SU-DHL-6 (cell line): ENCODE measurements around the gene PACC1.

Experiments used
- H2AFZ ChIP-seq: fragments of 200-600 bp; sonication (generic); 2 replicates; pipeline ENCODE4 v1.6.1; 2014; ENCODE audit warnings: low read depth, mild to moderate bottlenecking, moderate library complexity, mixed read lengths, antibody characterized with exemption, low read length; ENCODE audit not compliant: severe bottlenecking
- H3F3A ChIP-seq: fragments of 200-600 bp; shearing (Covaris generic); 2 replicates; pipeline ENCODE4 v1.6.0; 2016; ENCODE audit warnings: antibody characterized with exemption, mild to moderate bottlenecking; ENCODE audit not compliant: insufficient read depth
- H3K27ac ChIP-seq: fragments of 200-600 bp; sonication (generic); 2 replicates; pipeline ENCODE4 v1.5.1; 2016; ENCODE audit warnings: low read depth, mild to moderate bottlenecking, low read length, moderate library complexity, mixed read lengths
- H3K27me3 ChIP-seq: fragments of 200-600 bp; sonication (generic), shearing (Covaris generic); 2 replicates; pipeline ENCODE4 v1.6.0; 2014; ENCODE audit warnings: mild to moderate bottlenecking, low read length
- H3K36me3 ChIP-seq: fragments of 200-600 bp; sonication (generic); 2 replicates; pipeline ENCODE4 v1.6.1; 2014; ENCODE audit warnings: mild to moderate bottlenecking, low read length, mixed read lengths
- H3K4me2 ChIP-seq: fragments of 300-600, 200-600 bp; shearing (Covaris generic), sonication (generic); 2 replicates; pipeline ENCODE4 v1.6.0; 2014; ENCODE audit warnings: low read length, low read depth, mild to moderate bottlenecking; ENCODE audit not compliant: poor library complexity, severe bottlenecking
- H3K4me3 ChIP-seq: fragments of 200-600 bp; sonication (generic); 2 replicates; pipeline ENCODE4 v1.5.1; 2014; ENCODE audit warnings: antibody characterized with exemption, low read length, mild to moderate bottlenecking, mixed read lengths; ENCODE audit not compliant: insufficient read depth, poor library complexity, severe bottlenecking
- H3K79me2 ChIP-seq: fragments of 200-600 bp; sonication (generic); 2 replicates; pipeline ENCODE4 v1.6.1; 2014; ENCODE audit warnings: mild to moderate bottlenecking, low read length, moderate library complexity; ENCODE audit not compliant: insufficient read depth
- H3K9ac ChIP-seq: fragments of 200-600 bp; sonication (generic); 2 replicates; pipeline ENCODE4 v1.7.0; 2014; ENCODE audit warnings: mild to moderate bottlenecking, low read length
- H3K9me2 ChIP-seq: fragments of 200-600 bp; sonication (generic); replicated peaks from 2 replicates; pipeline ENCODE4 v1.6.1; 2014; ENCODE audit warnings: low read length; ENCODE audit not compliant: insufficient read depth
- H3K9me3 ChIP-seq: fragments of 200-600 bp; sonication (generic); 2 replicates; pipeline ENCODE4 v1.6.1; 2014; ENCODE audit warnings: low read length, mixed read lengths; ENCODE audit not compliant: insufficient read depth
- H4K20me1 ChIP-seq: fragments of 200-600 bp; sonication (generic); 2 replicates; pipeline ENCODE4 v1.6.1; 2014; ENCODE audit warnings: low read depth, mild to moderate bottlenecking, antibody characterized with exemption, low read length, moderate library complexity, mixed read lengths
- CTCF ChIP-seq: fragments of 200-600 bp; sonication (generic); IDR thresholded peaks from one replicate; pipeline ENCODE4 v1.5.1; 2017; ENCODE audit warnings: antibody characterized with exemption, mild to moderate bottlenecking, low read length, moderate library complexity; ENCODE audit not compliant: insufficient read depth, poor library complexity, severe bottlenecking
- EZH2phosphoT487 ChIP-seq: fragments of 200-600 bp; sonication (generic), shearing (Covaris generic); conservative IDR thresholded peaks from 2 replicates; pipeline ENCODE4 v1.6.1; 2018; ENCODE audit warnings: mild to moderate bottlenecking, antibody characterized with exemption, low read length, moderate library complexity, mixed read lengths

PACC1 gene

GRCh38 chr1:212460376-212460775 is 45.7 kb upstream of the PACC1 start:
- H3K4me3 ChIP-seq: no peak overlapping the region
- no peaks in the 10 kb centered on the region for H3K36me3 ChIP-seq
- no peaks in the 10 kb centered on the region for H3K9me3 ChIP-seq
- H2AFZ ChIP-seq: no peak overlapping the region
- TF ChIP-seq EZH2phosphoT487: no peak
- TF ChIP-seq CTCF: no peak
- no peaks in the 10 kb centered on the region for H4K20me1 ChIP-seq
- H3K27ac ChIP-seq: no peak overlapping the region
- H3K9ac ChIP-seq: no peak overlapping the region
- no peaks in the 10 kb centered on the region for H3K27me3 ChIP-seq
- no peak overlapping the region for H3K4me2 ChIP-seq
- no peaks in the 10 kb centered on the region for H3K79me2 ChIP-seq
- no peaks in the 10 kb centered on the region for H3F3A ChIP-seq
- no peaks in the 10 kb centered on the region for H3K9me2 ChIP-seq

GRCh38 chr1:212459656-212460055 is 45.0 kb upstream of the PACC1 start:
- no peaks in the 10 kb centered on the region for H3K36me3 ChIP-seq
- H3K9me2 ChIP-seq: no peaks in the 10 kb centered on the region
- TF ChIP-seq CTCF (no peak), EZH2phosphoT487 (no peak)
- no peak overlapping the region for H3K27ac ChIP-seq
- H3K9ac ChIP-seq: no peak overlapping the region
- H4K20me1 ChIP-seq: no peaks in the 10 kb centered on the region
- no peaks in the 10 kb centered on the region for H3K27me3 ChIP-seq
- no peak overlapping the region for H3K4me2 ChIP-seq
- H2AFZ ChIP-seq: no peak overlapping the region
- no peak overlapping the region for H3K4me3 ChIP-seq
- no peaks in the 10 kb centered on the region for H3F3A ChIP-seq
- no peaks in the 10 kb centered on the region for H3K9me3 ChIP-seq
- H3K79me2 ChIP-seq: no peaks in the 10 kb centered on the region

- Histone ChIP-seq H4K20me1 (no peaks in the 10 kb centered on the region), H3K27ac (no peak overlapping the region), H3K4me2 (no peak overlapping the region), H3K9me2 (no peaks in the 10 kb centered on the region), H3F3A (no peaks in the 10 kb centered on the region), H2AFZ (no peak overlapping the region), H3K4me3 (no peak overlapping the region), H3K9ac (no peak overlapping the region), H3K27me3 (no peaks in the 10 kb centered on the region), H3K79me2 (no peaks in the 10 kb centered on the region), H3K36me3 (no peaks in the 10 kb centered on the region), H3K9me3 (no peaks in the 10 kb centered on the region)
- TF ChIP-seq CTCF (no peak), EZH2phosphoT487 (no peak)
These were observed 44.1 kb upstream of the PACC1 start for GRCh38 chr1:212458817-212459216.
